ENCODE data around the gene RERE. TPM values are rescaled to one million over a fixed set of nuclear protein-coding genes. Genes with fewer than 3 reads are reported as not detected.

RERE gene
- total RNA-seq, 1 donor from 2014 or later, result 124 TPM

GRCh38 chr1:8815582-8816151 lies 1.8 kb downstream of the RERE start:
- Histone ChIP-seq H2AFZ (ENCODE audit: low read depth, low read length) (peak overlapping the region; percentile 16), H3K9me3 (ENCODE audit: insufficient read depth, low read depth, low read length) (no peaks in the 10 kb centered on the region), H3K4me3 (ENCODE audit: insufficient read depth, low read depth, low read length) (peak overlapping the region; percentile 91), H3K27ac (ENCODE audit: low read depth, low read length) (no peak overlapping the region), H3K4me2 (ENCODE audit: low read length) (peak overlapping the region; percentile 97), H3K4me1 (ENCODE audit: insufficient read depth, low read length) (peaks cover 29% of the 10 kb centered on the region), H4K20me1 (ENCODE audit: insufficient read depth, low read length) (peaks cover 17% of the 10 kb centered on the region), H3K9ac (ENCODE audit: low read length) (peak overlapping the region; percentile 99), H3K79me2 (ENCODE audit: insufficient read depth, low read length) (peaks cover 53% of the 10 kb centered on the region), H3K27me3 (ENCODE audit: insufficient read depth, low read length) (no peaks in the 10 kb centered on the region), H3K36me3 (ENCODE audit: insufficient read depth, low read length) (no peaks in the 10 kb centered on the region)
- H3K4me3 Mint-ChIP-seq (ENCODE audit: unreplicated experiment), result peak overlapping the region; percentile 95
- H3K9me3 Mint-ChIP-seq (ENCODE audit: unreplicated experiment), result no peaks in the 10 kb centered on the region
- TF ChIP-seq EZH2 (IDR thresholded peaks at IDR 0.05; ENCODE audit: insufficient read depth, low read length), result no peak
- TF ChIP-seq CTCF (IDR thresholded peaks at IDR 0.05; ENCODE audit: insufficient read depth, low read depth, low read length), result no peak
- peak overlapping the region; percentile 98 for H3K27ac Mint-ChIP-seq (ENCODE audit: unreplicated experiment)
- no peaks in the 10 kb centered on the region for H3K36me3 Mint-ChIP-seq (ENCODE audit: low read depth, unreplicated experiment)
- FAIRE-seq (no peak), DNase-seq (ENCODE audit: low read depth) (peak; percentile 46)
- H3K4me1 Mint-ChIP-seq (ENCODE audit: low read depth, unreplicated experiment), result peaks cover 26% of the 10 kb centered on the region
- no peaks in the 10 kb centered on the region for H3K27me3 Mint-ChIP-seq (ENCODE audit: low read depth, unreplicated experiment)

GRCh38 chr1:8814865-8815264 lies 2.6 kb downstream of the RERE start:
- H3K36me3 Mint-ChIP-seq (ENCODE audit: low read depth, unreplicated experiment), result no peaks in the 10 kb centered on the region
- FAIRE-seq (no peak), DNase-seq (ENCODE audit: low read depth) (no peak)
- TF ChIP-seq CTCF (IDR thresholded peaks at IDR 0.05; ENCODE audit: insufficient read depth, low read depth, low read length) (no peak), EZH2 (IDR thresholded peaks at IDR 0.05; ENCODE audit: insufficient read depth, low read length) (no peak)
- no peaks in the 10 kb centered on the region for H3K9me3 Mint-ChIP-seq (ENCODE audit: unreplicated experiment)
- H4K20me1 ChIP-seq (ENCODE audit: insufficient read depth, low read length), result peaks cover 18% of the 10 kb centered on the region
- peaks cover 29% of the 10 kb centered on the region for H3K4me1 ChIP-seq (ENCODE audit: insufficient read depth, low read length)
- H3K4me3 Mint-ChIP-seq (ENCODE audit: unreplicated experiment), result peak overlapping the region; percentile 95
- H2AFZ ChIP-seq (ENCODE audit: low read depth, low read length), result no peak overlapping the region
- H3K27me3 ChIP-seq (ENCODE audit: insufficient read depth, low read length), result no peaks in the 10 kb centered on the region
- H3K36me3 ChIP-seq (ENCODE audit: insufficient read depth, low read length), result no peaks in the 10 kb centered on the region
- peaks cover 58% of the 10 kb centered on the region for H3K79me2 ChIP-seq (ENCODE audit: insufficient read depth, low read length)
- no peak overlapping the region for H3K27ac ChIP-seq (ENCODE audit: low read depth, low read length)
- H3K9me3 ChIP-seq (ENCODE audit: insufficient read depth, low read depth, low read length), result no peaks in the 10 kb centered on the region
- H3K9ac ChIP-seq (ENCODE audit: low read length), result no peak overlapping the region
- H3K27ac Mint-ChIP-seq (ENCODE audit: unreplicated experiment), result no peak overlapping the region
- H3K4me2 ChIP-seq (ENCODE audit: low read length), result peak overlapping the region; percentile 29
- H3K4me3 ChIP-seq (ENCODE audit: insufficient read depth, low read depth, low read length), result no peak overlapping the region
- no peaks in the 10 kb centered on the region for H3K27me3 Mint-ChIP-seq (ENCODE audit: low read depth, unreplicated experiment)
- peaks cover 24% of the 10 kb centered on the region for H3K4me1 Mint-ChIP-seq (ENCODE audit: low read depth, unreplicated experiment)

DNA sequence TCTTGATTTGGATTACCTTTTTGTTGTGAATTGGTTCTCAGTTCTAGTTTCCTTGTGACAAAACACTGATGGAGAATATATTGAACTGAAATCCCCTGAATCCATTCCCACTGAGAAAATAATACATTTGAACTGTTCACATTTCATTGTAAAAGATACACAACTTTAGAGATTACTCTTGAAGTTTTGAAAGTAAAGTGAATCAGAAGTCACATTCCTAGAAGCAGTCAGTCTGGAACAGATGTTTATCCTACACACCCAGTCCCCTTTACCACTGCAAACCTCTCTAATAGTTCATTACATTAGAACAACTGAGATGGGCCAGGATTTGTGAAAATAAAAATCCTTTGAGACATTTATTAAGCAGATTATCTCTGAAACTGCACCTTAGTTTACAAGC lies 3.4 kb downstream of the RERE start:
- H3K4me1 ChIP-seq (ENCODE audit: insufficient read depth, low read length), result peaks cover 29% of the 10 kb centered on the region
- H3K9me3 ChIP-seq (ENCODE audit: insufficient read depth, low read depth, low read length), result no peaks in the 10 kb centered on the region
- no peak overlapping the region for H3K4me3 ChIP-seq (ENCODE audit: insufficient read depth, low read depth, low read length)
- H2AFZ ChIP-seq (ENCODE audit: low read depth, low read length), result no peak overlapping the region
- Mint-ChIP-seq H3K4me3 (ENCODE audit: unreplicated experiment) (peak overlapping the region; percentile 95), H3K9me3 (ENCODE audit: unreplicated experiment) (no peaks in the 10 kb centered on the region), H3K27ac (ENCODE audit: unreplicated experiment) (peak overlapping the region; percentile 71), H3K27me3 (ENCODE audit: low read depth, unreplicated experiment) (no peaks in the 10 kb centered on the region), H3K36me3 (ENCODE audit: low read depth, unreplicated experiment) (no peaks in the 10 kb centered on the region), H3K4me1 (ENCODE audit: low read depth, unreplicated experiment) (peaks cover 24% of the 10 kb centered on the region)
- H3K4me2 ChIP-seq (ENCODE audit: low read length), result peak overlapping the region; percentile 0
- no peak overlapping the region for H3K9ac ChIP-seq (ENCODE audit: low read length)
- FAIRE-seq (no peak), DNase-seq (ENCODE audit: low read depth) (no peak)
- TF ChIP-seq CTCF (IDR thresholded peaks at IDR 0.05; ENCODE audit: insufficient read depth, low read depth, low read length) (no peak), EZH2 (IDR thresholded peaks at IDR 0.05; ENCODE audit: insufficient read depth, low read length) (no peak)
- H3K27ac ChIP-seq (ENCODE audit: low read depth, low read length), result no peak overlapping the region
- no peaks in the 10 kb centered on the region for H3K27me3 ChIP-seq (ENCODE audit: insufficient read depth, low read length)
- no peaks in the 10 kb centered on the region for H3K36me3 ChIP-seq (ENCODE audit: insufficient read depth, low read length)
- peaks cover 18% of the 10 kb centered on the region for H4K20me1 ChIP-seq (ENCODE audit: insufficient read depth, low read length)
- H3K79me2 ChIP-seq (ENCODE audit: insufficient read depth, low read length), result peaks cover 58% of the 10 kb centered on the region
